HepG2 (cell line): ENCODE data around the gene ATP8A2. TPM values are rescaled to one million over a fixed set of nuclear protein-coding genes. Genes with fewer than 3 reads are reported as not detected.

Experiments
- ATAC-seq: fragments of 200-7000 bp; cut with Tn5 transposase; 3 replicates; pipeline ENCODE4 v1.9.1; 2020; ENCODE audit warnings: mild to moderate bottlenecking, moderate library complexity
- BruUV-seq: library from RNA; stranded (reverse); fragments of 400-500 nt; replicated peaks from 2 replicates; lab custom pipeline; 2021; lab: Mats Ljungman, UMichigan
- CTCF ChIA-PET: fragments of 300-600 bp; formaldehyde crosslinking; extraction: SDS; loops from one replicate; lab custom pipeline; 2021; ENCODE audit warnings: low total read pairs, inconsistent platforms, low intra/inter-chr PET ratio; lab: Yijun Ruan, JAX
- POLR2A ChIA-PET: fragments of 350-600 bp; sonication (Branson Sonifier 250); formaldehyde crosslinking; loops from one replicate; lab custom pipeline; 2020; ENCODE audit warnings: antibody characterized with exemption, inconsistent platforms; lab: Yijun Ruan, JAX
- DNase-seq: peaks from one replicate; pipeline ENCODE4 v3.0.0-alpha.2; 2015; ENCODE audit warnings: low spot score
- FAIRE-seq: peaks from 3 replicates; lab custom pipeline; 2011; peaks lifted over from hg19 to GRCh38; lab: Jason Lieb, UNC
- H2AFZ ChIP-seq: one replicate; pipeline ENCODE4 v1.6.1; 2011; ENCODE audit warnings: low read length, inconsistent platforms
- H3K27ac ChIP-seq: fragments of 300-600 bp; 3 replicates; pipeline ENCODE4 v1.8.0; 2011; ENCODE audit warnings: mixed run types, mild to moderate bottlenecking, mixed read lengths, low read length, inconsistent platforms; ENCODE audit not compliant: insufficient read depth; ENCODE audit errors: extremely low read length
- H3K27me3 ChIP-seq, 2 experiments: fragments of 200-600 bp in 1 of 2; 2 replicates in 1 of 2; 3 replicates in 1 of 2; pipeline versions ENCODE4 v1.6.0 to v1.8.0; 2011; ENCODE audit warnings: low read length in 2 of 2, mild to moderate bottlenecking in 2 of 2, moderate library complexity in 2 of 2, inconsistent platforms in 1 of 2; ENCODE audit not compliant: insufficient read depth in 2 of 2, control insufficient read depth in 1 of 2
- H3K36me3 ChIP-seq, 2 experiments: fragments of 200-600 bp in 1 of 2; replicated peaks in 1 of 2; 2 replicates in 1 of 2; 3 replicates in 1 of 2; pipeline versions ENCODE4 v1.5.1 to v1.8.0; 2011; ENCODE audit warnings: low read length in 2 of 2, inconsistent platforms in 1 of 2; ENCODE audit not compliant: insufficient read depth in 2 of 2, control insufficient read depth in 1 of 2
- H3K4me1 ChIP-seq: 2 replicates; pipeline ENCODE4 v1.5.1; 2012; ENCODE audit warnings: low read length, inconsistent platforms; ENCODE audit not compliant: insufficient read depth
- H3K4me2 ChIP-seq: 2 replicates; pipeline ENCODE4 v1.6.0; 2011; ENCODE audit warnings: low read depth, low read length, inconsistent platforms
- H3K4me3 ChIP-seq, 3 experiments: fragments of 200-600 bp in 1 of 3; sonication (generic), shearing (Covaris generic) in 1 of 3; replicated peaks in 1 of 3; 2 replicates each; pipeline ENCODE4 v1.5.1; 2011 to 2016; ENCODE audit warnings: low read length in 3 of 3, inconsistent platforms in 2 of 3, low read depth in 2 of 3, mild to moderate bottlenecking in 2 of 3, control low read depth in 1 of 3, mixed read lengths in 1 of 3; ENCODE audit not compliant: insufficient read depth in 1 of 3
- H3K79me2 ChIP-seq: one replicate; pipeline ENCODE4 v1.6.1; 2011; ENCODE audit warnings: low read length, inconsistent platforms; ENCODE audit not compliant: insufficient read depth
- H3K9ac ChIP-seq: 2 replicates; pipeline ENCODE4 v1.6.0; 2011; ENCODE audit warnings: mild to moderate bottlenecking, low read depth, low read length, inconsistent platforms; ENCODE audit not compliant: insufficient read depth
- H3K9me3 ChIP-seq: 2 replicates; pipeline ENCODE4 v1.5.1; 2012; ENCODE audit warnings: mild to moderate bottlenecking, low read length
- H4K20me1 ChIP-seq: 2 replicates; pipeline ENCODE4 v1.6.0; 2011; ENCODE audit warnings: inconsistent platforms, mild to moderate bottlenecking, low read length, moderate library complexity; ENCODE audit not compliant: insufficient read depth
- MAFK ChIP-seq, 2 experiments: IDR thresholded peaks in 1 of 2; conservative IDR thresholded peaks in 1 of 2; 2 replicates each; pipeline ENCODE4 v1.6.1; 2011; ENCODE audit warnings: improper control_type of control experiment in 2 of 2, low read length in 2 of 2
- MLX ChIP-seq: IDR thresholded peaks from 2 replicates; pipeline ENCODE4 v1.6.1; 2016
- NFYB ChIP-seq: sonication (generic); formaldehyde crosslinking; IDR thresholded peaks from 2 replicates; pipeline ENCODE4 v1.4.0; 2020; ENCODE audit warnings: missing genetic modification reagents
- RBM22 ChIP-seq: fragments of 200-400 bp; formaldehyde crosslinking; optimal IDR thresholded peaks from 2 replicates; pipeline ENCODE3; 2017; ENCODE audit warnings: mild to moderate bottlenecking, low read length, moderate library complexity
- SIN3A ChIP-seq: IDR thresholded peaks from 2 replicates; pipeline ENCODE4 v1.6.1; 2011; ENCODE audit warnings: low read depth, mild to moderate bottlenecking, control low read depth, low read length, borderline replicate concordance
- ZNF207 ChIP-seq: fragments of 450-650 bp; IDR thresholded peaks from 2 replicates; pipeline ENCODE4 v1.6.1; 2016; ENCODE audit warnings: antibody characterized with exemption, borderline replicate concordance
- ZNF44 ChIP-seq: sonication (generic); formaldehyde crosslinking; IDR thresholded peaks from 2 replicates; pipeline ENCODE4 v1.5.1; 2020; ENCODE audit warnings: mild to moderate bottlenecking, missing genetic modification reagents
- ZNF614 ChIP-seq: IDR thresholded peaks from 2 replicates; pipeline ENCODE4 v1.6.1; 2018; ENCODE audit warnings: missing biosample characterization, missing genetic modification reagents, inconsistent platforms, borderline replicate concordance
- WGBS: methylation state at CpG from one replicate; pipeline ENCODE4 v1.1.6; 2017; ENCODE audit warnings: low lambda C conversion rate; 5-methylcytosine and 5-hydroxymethylcytosine counted together
- in situ Hi-C: cut with HindIII; loops from 2 replicates; pipeline ENCODE4 v1.10.0; 2017; ENCODE audit warnings: low pct_unique_long_range_greater_than_20kb; ENCODE audit not compliant: extremely low pct_ligation_motif_present
- intact Hi-C: fragments of 100-400 bp; cut with micrococcal nuclease; formaldehyde crosslinking; loops from one replicate; pipeline ENCODE4 v1.10.0; 2022; ENCODE audit not compliant: unreplicated experiment
- polyA plus RNA-seq, 8 experiments: library from polyadenylated mRNA; depleted of rRNA in 3 of 8; stranded (reverse) in 7 of 8; unstranded in 1 of 8; fragments of >200 nt; fragmentation: Illumina TruSeq in 4 of 8; extraction: Trizol in 4 of 8; gene quantifications; 2 replicates each; pipeline versions ENCODE4 v1.2.1 to v1.2.3, GENCODE V29; 2011 to 2016; ENCODE audit warnings: low read depth in 4 of 8, missing spikeins in 1 of 8, mixed read lengths in 1 of 8; ENCODE audit not compliant: insufficient read depth in 1 of 8
- total RNA-seq, 5 experiments: library from RNA; depleted of rRNA; stranded (reverse); fragments of >200 nt; fragmentation: Illumina TruSeq; extraction: Trizol; gene quantifications; 2 replicates each; pipeline ENCODE4 v1.2.3, GENCODE V29; 2016; ENCODE audit warnings: low read depth in 1 of 5

Gene ATP8A2
- total and polyA plus RNA-seq, 2 of the 13 experiments (the other 11 are each of a cell fraction or from before 2014, with no cell fraction given) = 0.09 TPM; not detected in 1

- TF ChIP-seq ZNF614 (CRISPR knock-in tag) (no peak), NFYB (CRISPR knock-in tag) (no peak)
Observed at GRCh38 chr13:26025196-26025595, 653.4 kb downstream of the ATP8A2 start (continued).

GRCh38 chr13:26025771-26026170 is 654.0 kb downstream of the ATP8A2 start:
- BruUV-seq = no TSS peak
- in situ Hi-C loops (no loop called here), intact Hi-C loops (no loop called here)
- 0 out of 4 replicates have a peak, but pooled peaks of 1 of the 2 experiments have one; percentile 1 for TF ChIP-seq MAFK (conservative IDR thresholded peaks at IDR 0.05 in 1 of 2, IDR thresholded peaks at IDR 0.05 in 1 of 2; ENCODE audit: low read length in 2 of 2)
- no peak for TF ChIP-seq ZNF207
- no peaks in the 10 kb centered on the region for H3K36me3 ChIP-seq
- no peak overlapping the region for H3K4me2 ChIP-seq
- ATAC-seq (no peak), DNase-seq (no peak), FAIRE-seq (no peak)
- H4K20me1 ChIP-seq = no peaks in the 10 kb centered on the region
- no peak overlapping the region for H3K9ac ChIP-seq
- WGBS = 72% methylated on average over 2 of the region's 4 CpGs
- H3K4me1 ChIP-seq = no peaks in the 10 kb centered on the region
- H2AFZ ChIP-seq = no peak overlapping the region
- peaks cover 0 to 13% of the 10 kb centered on the region in 2 experiments; a peak in 4 of 5 replicates for H3K27me3 ChIP-seq
- no peak overlapping the region for H3K4me3 ChIP-seq
- no peaks in the 10 kb centered on the region for H3K79me2 ChIP-seq
- H3K27ac ChIP-seq = no peak overlapping the region
- H3K9me3 ChIP-seq = no peaks in the 10 kb centered on the region
- ChIA-PET POLR2A (no interaction called here), CTCF (no interaction called here)

DNA sequence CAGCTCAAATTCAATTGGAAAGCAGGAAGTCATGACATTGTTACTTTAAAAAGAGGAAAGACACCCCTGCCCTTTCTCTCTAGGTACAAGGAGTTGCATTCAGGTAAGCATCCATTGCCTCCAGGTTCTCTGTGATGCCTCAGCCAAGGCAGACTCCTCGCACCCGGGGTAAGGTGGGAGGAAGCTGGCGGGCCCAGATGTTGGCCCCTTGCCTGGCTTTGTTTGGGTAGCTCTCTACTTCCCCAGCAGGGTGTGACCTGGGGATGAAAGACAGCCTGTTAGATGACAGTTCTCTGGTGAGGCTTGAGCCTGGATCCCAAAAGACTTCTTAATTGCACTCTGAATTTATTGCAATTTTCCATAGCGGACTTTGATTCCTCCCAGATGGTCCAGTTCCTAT is 654.4 kb downstream of the ATP8A2 start:
- no peak overlapping the region for H3K4me2 ChIP-seq
- no peak for FAIRE-seq
- in situ Hi-C loops = no loop called here
- TF ChIP-seq MLX (no peak), RBM22 (no peak), ZNF44 (CRISPR knock-in tag) (no peak), SIN3A (no peak)
- BruUV-seq = no TSS peak
- H3K9ac ChIP-seq = no peak overlapping the region
- no peaks in the 10 kb centered on the region for H3K9me3 ChIP-seq
- POLR2A ChIA-PET = no interaction called here
- H3K79me2 ChIP-seq = no peaks in the 10 kb centered on the region
- no peak for ATAC-seq
- peaks cover 0 to 13% of the 10 kb centered on the region in 2 experiments; a peak in 4 of 5 replicates for H3K27me3 ChIP-seq
- H3K36me3 ChIP-seq = no peaks in the 10 kb centered on the region
- CTCF ChIA-PET = no interaction called here
- no peak for DNase-seq
- no peak overlapping the region for H3K4me3 ChIP-seq
- H3K27ac ChIP-seq = no peak overlapping the region
- intact Hi-C loops = no loop called here
- H2AFZ ChIP-seq = no peak overlapping the region
- H4K20me1 ChIP-seq = no peaks in the 10 kb centered on the region
- H3K4me1 ChIP-seq = no peaks in the 10 kb centered on the region
- WGBS = 0% methylated on average over 4 of the region's 4 CpGs
